IMR-90 (cell line): ENCODE measurements around the gene SIRT2. TPM values are rescaled to one million over a fixed set of nuclear protein-coding genes. Genes with fewer than 3 reads are reported as not detected.
A peak's percentile ranks its signal among the peaks of the same experiment; 100 is the strongest.

Experiments used
- ATAC-seq: fragments of 200-7000 bp; cut with Tn5 transposase; 2 replicates; pipeline ENCODE4 v1.9.1; 2020; ENCODE audit warnings: low read depth, mild to moderate bottlenecking, moderate library complexity
- BruUV-seq: library from RNA; stranded (reverse); fragments of 400-500 nt; replicated peaks from 2 replicates; lab custom pipeline; 2021; lab: Mats Ljungman, UMichigan
- CTCF ChIA-PET: fragments of 300-600 bp; formaldehyde crosslinking; extraction: SDS; loops from one replicate; lab custom pipeline; 2021; ENCODE audit warnings: antibody characterized with exemption; lab: Yijun Ruan, JAX
- POLR2A ChIA-PET: fragments of 300-600 bp; sonication (Branson Sonifier 250); formaldehyde crosslinking; loops from one replicate; lab custom pipeline; 2022; ENCODE audit warnings: antibody characterized with exemption; ENCODE audit not compliant: unreplicated experiment; lab: Charles Lee
- DNase-seq: peaks from one replicate; pipeline ENCODE4 v3.0.0; 2013
- H2AFZ ChIP-seq: replicated peaks from 2 replicates; pipeline ENCODE3; 2013; ENCODE audit warnings: low read length, mild to moderate bottlenecking; ENCODE audit not compliant: poor library complexity
- H2AK5ac ChIP-seq: 2 replicates; pipeline ENCODE4 v1.6.1; 2013; ENCODE audit warnings: low read depth, low read length, inconsistent platforms
- H2AK9ac ChIP-seq: replicated peaks from 2 replicates; pipeline ENCODE3; 2013; ENCODE audit warnings: mild to moderate bottlenecking, low read depth, low read length, moderate library complexity; ENCODE audit not compliant: poor library complexity
- H2BK120ac ChIP-seq: 2 replicates; pipeline ENCODE4 v1.6.1; 2013; ENCODE audit warnings: low read depth, low read length, inconsistent platforms
- H2BK15ac ChIP-seq: 3 replicates; pipeline ENCODE4 v1.6.1; 2013; ENCODE audit warnings: low read depth, low read length, inconsistent platforms
- H2BK20ac ChIP-seq: 2 replicates; pipeline ENCODE4 v1.6.1; 2013; ENCODE audit warnings: low read depth, mild to moderate bottlenecking, inconsistent platforms, low read length, moderate library complexity
- H2BK5ac ChIP-seq: 2 replicates; pipeline ENCODE4 v1.6.1; 2013; ENCODE audit warnings: mild to moderate bottlenecking, low read depth, low read length, inconsistent platforms; ENCODE audit not compliant: poor library complexity, severe bottlenecking
- H3K14ac ChIP-seq: replicated peaks from 2 replicates; pipeline ENCODE4 v1.6.1; 2013; ENCODE audit warnings: low read depth, low read length, inconsistent platforms
- H3K18ac ChIP-seq: 2 replicates; pipeline ENCODE4 v1.6.1; 2013; ENCODE audit warnings: low read depth, low read length, control low read depth
- H3K23ac ChIP-seq: 2 replicates; pipeline ENCODE4 v1.6.1; 2013; ENCODE audit warnings: low read depth, low read length, inconsistent platforms
- H3K27ac ChIP-seq: 2 replicates; pipeline ENCODE4 v1.5.1; 2013; ENCODE audit warnings: mild to moderate bottlenecking, control low read depth, low read length; ENCODE audit not compliant: insufficient read depth
- H3K27me3 ChIP-seq: 2 replicates; pipeline ENCODE4 v1.6.1; 2013; ENCODE audit warnings: low read length; ENCODE audit not compliant: control insufficient read depth, insufficient read depth
- H3K36me3 ChIP-seq: 2 replicates; pipeline ENCODE4 v1.6.1; 2013; ENCODE audit warnings: low read length, mixed read lengths; ENCODE audit not compliant: control insufficient read depth, insufficient read depth
- H3K4ac ChIP-seq: 2 replicates; pipeline ENCODE4 v1.6.1; 2013; ENCODE audit warnings: low read depth, low read length, inconsistent platforms
- H3K4me1 ChIP-seq: 2 replicates; pipeline ENCODE4 v1.6.1; 2013; ENCODE audit warnings: low read length, mixed read lengths; ENCODE audit not compliant: control insufficient read depth, insufficient read depth
- H3K4me2 ChIP-seq: 2 replicates; pipeline ENCODE4 v1.6.1; 2013; ENCODE audit warnings: low read depth, mild to moderate bottlenecking, control low read depth, low read length, moderate library complexity
- H3K4me3 ChIP-seq: 2 replicates; pipeline ENCODE4 v1.5.1; 2013; ENCODE audit warnings: low read depth, mild to moderate bottlenecking, control low read depth, low read length, moderate library complexity; ENCODE audit not compliant: insufficient read depth
- H3K56ac ChIP-seq: 2 replicates; pipeline ENCODE4 v1.6.1; 2013; ENCODE audit warnings: low read length, inconsistent platforms; ENCODE audit not compliant: insufficient read depth; ENCODE audit errors: extremely low read depth
- H3K79me1 ChIP-seq, 2 experiments: 2 replicates each; pipeline ENCODE4 v1.6.1; 2013; ENCODE audit warnings: low read length in 2 of 2, inconsistent platforms in 1 of 2, low read depth in 1 of 2
- H3K9ac ChIP-seq: 2 replicates; pipeline ENCODE4 v1.6.1; 2013; ENCODE audit warnings: low read depth, low read length, control low read depth
- H3K9me1 ChIP-seq: 2 replicates; pipeline ENCODE4 v1.6.1; 2013; ENCODE audit warnings: low read length, inconsistent platforms; ENCODE audit not compliant: insufficient read depth
- H3K9me3 ChIP-seq: 2 replicates; pipeline ENCODE4 v1.6.1; 2013; ENCODE audit warnings: low read length; ENCODE audit not compliant: control insufficient read depth, insufficient read depth
- H4K20me1 ChIP-seq: 2 replicates; pipeline ENCODE4 v1.6.1; 2013; ENCODE audit warnings: low read length, inconsistent platforms; ENCODE audit not compliant: insufficient read depth
- H4K5ac ChIP-seq: 2 replicates; pipeline ENCODE4 v1.6.1; 2013; ENCODE audit warnings: mild to moderate bottlenecking, low read depth, low read length, control low read depth
- H4K8ac ChIP-seq, 2 experiments: 2 replicates each; pipeline ENCODE4 v1.6.1; 2013; ENCODE audit warnings: low read depth in 2 of 2, low read length in 2 of 2, control low read depth in 1 of 2, inconsistent platforms in 1 of 2
- H4K91ac ChIP-seq: 2 replicates; pipeline ENCODE4 v1.6.1; 2013; ENCODE audit warnings: low read depth, low read length, inconsistent platforms; ENCODE audit not compliant: insufficient read depth
- BHLHE40 ChIP-seq: fragments of 150-350 bp; IDR thresholded peaks from 2 replicates; pipeline ENCODE4 v1.6.1; 2016; ENCODE audit warnings: mild to moderate bottlenecking, low read depth, low read length
- CEBPB ChIP-seq: IDR thresholded peaks from 2 replicates; pipeline ENCODE4 v1.6.1; 2012; ENCODE audit warnings: low read depth, low read length, improper control_type of control experiment
- CHD1 ChIP-seq: IDR thresholded peaks from 2 replicates; pipeline ENCODE4 v1.6.1; 2012; ENCODE audit warnings: low read depth, low read length, improper control_type of control experiment
- MXI1 ChIP-seq: IDR thresholded peaks from 2 replicates; pipeline ENCODE4 v1.6.1; 2012; ENCODE audit warnings: low read depth, mild to moderate bottlenecking, low read length, moderate library complexity, borderline replicate concordance
- POLR2A ChIP-seq: IDR thresholded peaks from 2 replicates; pipeline ENCODE4 v1.6.1; 2012; ENCODE audit warnings: mild to moderate bottlenecking, low read depth, low read length
- RAD21 ChIP-seq: IDR thresholded peaks from 2 replicates; pipeline ENCODE4 v1.6.1; 2012; ENCODE audit warnings: low read length, improper control_type of control experiment
- RFX5 ChIP-seq: IDR thresholded peaks from 2 replicates; pipeline ENCODE4 v1.8.0; 2012; ENCODE audit warnings: low read depth, mild to moderate bottlenecking, low read length, moderate library complexity
- USF2 ChIP-seq: fragments of 150-350 bp; IDR thresholded peaks from 2 replicates; pipeline ENCODE4 v1.6.1; 2017; ENCODE audit warnings: mild to moderate bottlenecking, antibody characterized with exemption, low read length, low read depth
- WGBS, 2 experiments: methylation state at CpG; one replicate each; pipeline versions ENCODE4 v1.1.5 to v1.1.7; 2013; ENCODE audit warnings: missing lambda C conversion rate in 2 of 2; ENCODE audit not compliant: insufficient read length in 1 of 2; ENCODE audit errors: extremely low coverage in 2 of 2; 5-methylcytosine and 5-hydroxymethylcytosine counted together
- dilution Hi-C: fragments of 300-500 bp; cut with HindIII; formaldehyde crosslinking; loops from one replicate; pipeline ENCODE4 v1.14.3; 2018; ENCODE audit warnings: low sequenced_read_pairs; ENCODE audit not compliant: unreplicated experiment
- in situ Hi-C: fragments of 300-500 bp; cut with MboI; formaldehyde crosslinking; loops from 3 replicates; pipeline ENCODE4 v1.14.3; 2019; ENCODE audit warnings: low sequenced_read_pairs, inconsistent platforms, mixed read lengths
- intact Hi-C: fragments of 100-400 bp; cut with micrococcal nuclease; formaldehyde crosslinking; loops from 2 replicates; pipeline ENCODE4 v1.10.0; 2022
- polyA plus RNA-seq, 3 experiments: library from polyadenylated mRNA; depleted of rRNA; stranded (reverse); fragments of >200 nt; gene quantifications; 2 replicates each; pipeline ENCODE4 v1.2.3, GENCODE V29; 2012; ENCODE audit warnings: low replicate concordance in 1 of 3
- total RNA-seq: library from RNA; depleted of rRNA; stranded (reverse); fragments of >200 nt; gene quantifications from 2 replicates; pipeline ENCODE4 v1.2.3, GENCODE V29; 2012

SIRT2 gene
- total and polyA plus RNA-seq, 2 of the 4 experiments (the other 2 are of a cell fraction) = 43.0 to 50.0 TPM

DNA sequence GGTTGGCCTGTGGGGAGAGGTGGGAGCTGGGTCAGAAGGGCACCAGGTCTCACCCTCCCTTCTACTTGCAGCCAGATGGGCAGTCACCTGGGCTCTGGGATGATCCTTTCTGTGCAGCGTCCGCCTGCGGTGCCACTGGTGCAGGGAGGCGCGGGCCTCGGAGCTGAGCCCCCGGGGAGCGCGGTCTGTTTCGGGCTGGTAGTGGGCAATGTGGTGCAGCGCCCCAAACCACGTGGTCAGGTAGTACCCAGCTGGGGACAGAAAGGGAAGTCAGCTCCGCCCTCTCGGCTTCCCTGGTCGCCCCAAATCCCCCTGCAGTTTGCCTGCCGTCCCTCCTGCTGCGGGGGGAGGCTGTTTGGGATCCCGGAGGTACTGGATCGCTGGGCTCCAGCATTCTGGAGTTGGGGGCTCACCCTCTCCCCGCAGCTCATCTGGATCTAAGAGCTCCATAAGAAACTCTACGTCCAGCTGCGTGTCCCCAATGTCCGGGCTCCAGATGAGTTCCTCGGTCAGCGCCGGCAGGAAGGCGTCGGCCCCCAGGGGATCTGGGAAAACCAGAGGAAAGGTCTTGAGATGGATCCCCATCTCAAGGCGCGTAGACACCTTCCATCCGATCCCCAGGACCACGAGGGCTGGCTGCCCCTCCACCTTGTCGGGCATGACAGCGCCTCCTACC is 30.1 kb downstream of the SIRT2 start:
- no peaks in the 10 kb centered on the region for H3K27me3 ChIP-seq
- H3K23ac ChIP-seq = peak overlapping the region; percentile 43
- WGBS, 2 experiments = 10% methylated on average over 17 of the region's 34 CpGs; no CpG with 5 or more reads in 1 of the 2 experiments
- no peak overlapping the region for H3K18ac ChIP-seq
- H3K4me2 ChIP-seq = peak overlapping the region; percentile 91
- intact Hi-C loops (no loop called here), dilution Hi-C loops (no loop called here), in situ Hi-C loops (no loop called here)
- H3K4me1 ChIP-seq = peaks cover 5% of the 10 kb centered on the region; the same call in 1 of the 2 replicates
- H3K79me1 ChIP-seq = no peaks in the 10 kb centered on the region
- H2BK120ac ChIP-seq = no peak overlapping the region
- no peak for DNase-seq
- H4K8ac ChIP-seq = peak overlapping the region in 1 of 2 experiments; percentile 79; a peak in 1 of 4 replicates
- peak overlapping the region; percentile 39 for H3K4me3 ChIP-seq
- ATAC-seq = peak; percentile 7; the same call in 1 of the 2 replicates
- no peak overlapping the region for H3K9ac ChIP-seq
- H2BK5ac ChIP-seq = no peak overlapping the region
- no peaks in the 10 kb centered on the region for H3K9me3 ChIP-seq
- H4K20me1 ChIP-seq = no peaks in the 10 kb centered on the region
- H2BK15ac ChIP-seq = no peak overlapping the region
- peak overlapping the region; percentile 60 for H3K4ac ChIP-seq
- H4K5ac ChIP-seq = peak overlapping the region; percentile 30; the same call in 1 of the 2 replicates
- POLR2A ChIA-PET = no interaction called here
- no peak overlapping the region for H2BK20ac ChIP-seq
- peak overlapping the region; percentile 72 for H3K14ac ChIP-seq
- TF ChIP-seq RFX5 (no peak), CHD1 (no peak), CEBPB (no peak), USF2 (no peak), BHLHE40 (no peak), MXI1 (no peak), POLR2A (no peak), RAD21 (no peak)
- no peak overlapping the region for H2AK5ac ChIP-seq
- H3K9me1 ChIP-seq = peaks cover 7% of the 10 kb centered on the region
- BruUV-seq = no TSS peak
- H2AFZ ChIP-seq = peak overlapping the region; percentile 92
- no peak overlapping the region; the same call in 1 of the 2 replicates for H4K91ac ChIP-seq
- H3K27ac ChIP-seq = no peak overlapping the region
- CTCF ChIA-PET = interaction anchor here (0.5 to 0.9 kb wide), 4 partner anchors 9 to 476 kb away, joined by 3 read pairs; no protein-coding TSS in a partner anchor
- H3K56ac ChIP-seq = no peak overlapping the region
- H3K36me3 ChIP-seq = no peaks in the 10 kb centered on the region
- H2AK9ac ChIP-seq = peak overlapping the region; percentile 82
